Fibroblast of upper back skin (primary cell): ENCODE results near the gene TTC29.
"Not testable (repeated sequence)": the region's sequence is repeated elsewhere in the genome, so short reads cannot be mapped to it uniquely, and the experiment has no call there.

Source experiments
- DNase-seq: peaks from one replicate; pipeline ENCODE4 v3.0.0-alpha.2; 2013

The TTC29 gene

DNA sequence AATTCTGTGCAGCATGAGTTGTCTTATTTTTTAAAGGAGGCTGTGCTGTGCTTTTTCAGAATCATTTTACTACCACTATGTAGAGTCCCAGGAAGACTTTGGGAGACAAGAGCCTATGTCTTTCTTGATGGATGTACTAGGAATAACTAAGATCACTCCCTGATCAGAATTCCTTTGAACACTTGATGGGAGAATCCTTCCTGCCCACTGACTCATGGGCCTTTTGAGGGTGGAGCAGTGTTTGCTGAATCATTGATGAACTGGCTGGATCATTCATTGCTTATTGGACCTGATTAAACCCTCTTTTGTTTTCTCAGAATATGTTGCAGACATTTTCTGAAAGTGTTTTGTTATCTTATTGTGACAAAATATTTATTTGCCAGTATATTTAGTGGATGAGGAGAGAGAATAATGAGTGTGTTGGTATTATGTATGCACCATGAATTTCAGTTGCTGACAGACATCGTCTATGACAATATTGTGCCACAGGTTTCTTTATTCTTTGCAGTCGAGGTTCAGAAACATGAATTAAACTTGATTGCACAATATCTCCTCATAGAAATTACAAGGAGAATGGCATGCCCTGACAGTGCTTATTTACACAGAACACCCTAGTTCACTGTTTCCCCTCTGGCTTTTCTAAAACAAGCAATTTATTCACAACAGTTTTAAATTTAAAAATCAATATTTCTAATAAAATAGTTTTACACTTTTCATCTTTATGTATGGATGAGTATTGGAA is 270.7 kb downstream of the TTC29 start:
- no peak for DNase-seq

DNA sequence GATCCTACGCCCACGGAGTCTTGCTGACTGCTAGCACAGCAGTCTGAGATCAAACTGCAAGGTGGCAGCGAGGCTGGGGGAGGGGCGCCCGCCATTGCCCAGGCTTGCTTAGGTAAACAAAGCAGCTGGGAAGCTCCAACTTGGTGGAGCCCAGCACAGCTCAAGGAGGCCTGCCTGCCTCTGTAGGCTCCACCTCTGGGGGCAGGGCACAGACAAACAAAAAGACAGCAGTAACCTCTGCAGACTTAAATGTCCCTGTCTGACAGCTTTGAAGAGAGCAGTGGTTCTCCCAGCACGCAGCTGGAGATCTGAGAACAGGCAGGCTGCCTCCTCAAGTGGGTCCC is 281.7 kb downstream of the TTC29 start:
- not testable (repeated sequence) for DNase-seq

DNA sequence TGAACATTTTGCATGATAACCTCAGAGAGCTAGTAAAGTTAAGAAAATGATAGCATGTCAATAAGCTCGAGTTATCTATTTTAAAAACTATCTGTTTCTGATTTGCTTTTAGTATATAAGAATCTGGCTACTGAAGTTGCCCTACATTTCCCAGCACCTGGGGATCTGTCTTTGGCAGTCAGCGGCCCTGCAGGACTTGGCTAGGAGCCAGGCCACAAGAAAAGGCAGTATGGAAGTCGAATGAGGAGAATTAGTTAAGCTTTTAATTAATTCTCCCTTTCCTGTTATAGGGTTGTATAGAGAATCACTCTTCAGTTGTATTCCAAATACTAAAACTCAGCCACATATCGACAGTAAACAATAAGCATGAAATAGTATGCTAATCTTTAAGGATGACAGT is 284.3 kb downstream of the TTC29 start:
- DNase-seq = no peak
